Right atrium auricular region (tissue), 2 donors: ENCODE measurements around the gene BNIP3. TPM values are rescaled to one million over a fixed set of nuclear protein-coding genes. Genes with fewer than 3 reads are reported as not detected.

Source experiments
- DNase-seq: peaks from one replicate; pipeline ENCODE4 v3.0.0-alpha.2; 2019; ENCODE audit warnings: low spot score
- H3K27ac ChIP-seq, 2 donors: fragments of 200-600 bp; sonication (generic); 1 replicate in 1 of 2; 2 replicates in 1 of 2; pipeline ENCODE4 v1.5.1; 2016 to 2019
- H3K27me3 ChIP-seq, 2 donors: fragments of 200-600 bp; sonication (generic); one replicate each; pipeline versions ENCODE4 v1.5.1 to v1.6.0; 2017 to 2019
- H3K36me3 ChIP-seq: fragments of 200-600 bp; sonication (generic); one replicate; pipeline ENCODE4 v1.5.1; 2016
- H3K4me1 ChIP-seq, 2 donors: fragments of 200-600 bp; sonication (generic); one replicate each; pipeline versions ENCODE4 v1.5.1 to v1.6.0; 2017 to 2019
- H3K4me3 ChIP-seq, 2 donors: fragments of 200-600 bp; sonication (generic); 1 replicate in 1 of 2; 2 replicates in 1 of 2; pipeline ENCODE4 v1.5.1; 2017 to 2019; ENCODE audit warnings: mild to moderate bottlenecking in 1 of 2, moderate library complexity in 1 of 2
- H3K9me3 ChIP-seq, 2 donors: fragments of 200-600 bp; sonication (generic); one replicate each; pipeline ENCODE4 v1.5.1; 2019
- CTCF ChIP-seq, 2 donors: fragments of 200-600 bp; sonication (generic); IDR thresholded peaks; one replicate each; pipeline ENCODE4 v1.5.1; 2019; ENCODE audit warnings: antibody characterized with exemption in 2 of 2
- total RNA-seq, 2 donors: library from RNA; depleted of rRNA; stranded (reverse); fragments of >200 nt; gene quantifications; one replicate each; pipeline ENCODE4 v1.1.0, GENCODE V29; 2016

Gene BNIP3
- total RNA-seq, 2 donors from 2014 or later, result 187 to 189 TPM

GRCh38 chr10:131946321-131946751, 35.4 kb downstream of the BNIP3 start:
- Histone ChIP-seq H3K4me3 (no peak overlapping the region), H3K27me3 (no peaks in the 10 kb centered on the region), H3K4me1 (no peaks in the 10 kb centered on the region), H3K27ac (no peak overlapping the region), H3K9me3 (no peaks in the 10 kb centered on the region), H3K36me3 (peaks cover 76% of the 10 kb centered on the region)
- TF ChIP-seq CTCF (IDR thresholded peaks at IDR 0.05), result no peak
- DNase-seq, result no peak

GRCh38 chr10:131944976-131945695, 36.6 kb downstream of the BNIP3 start:
- H3K9me3 ChIP-seq, result no peaks in the 10 kb centered on the region
- no peak overlapping the region for H3K27ac ChIP-seq
- TF ChIP-seq CTCF (IDR thresholded peaks at IDR 0.05), result no peak
- no peak for DNase-seq
- H3K4me1 ChIP-seq, result no peaks in the 10 kb centered on the region
- no peaks in the 10 kb centered on the region for H3K27me3 ChIP-seq
- H3K36me3 ChIP-seq, result peaks cover 81% of the 10 kb centered on the region
- no peak overlapping the region for H3K4me3 ChIP-seq

- H3K4me1 ChIP-seq, result no peaks in the 10 kb centered on the region
- no peaks in the 10 kb centered on the region for H3K9me3 ChIP-seq
- no peak overlapping the region for H3K27ac ChIP-seq
- H3K36me3 ChIP-seq, result peaks cover 78% of the 10 kb centered on the region
- H3K4me3 ChIP-seq, result no peak overlapping the region
- no peak for TF ChIP-seq CTCF (IDR thresholded peaks at IDR 0.05)
- DNase-seq, result no peak
- H3K27me3 ChIP-seq, result no peaks in the 10 kb centered on the region
These were observed 37.3 kb downstream of the BNIP3 start for GRCh38 chr10:131944412-131944811.

GRCh38 chr10:131943021-131943814, 38.5 kb downstream of the BNIP3 start:
- no peak for DNase-seq
- Histone ChIP-seq H3K9me3 (no peaks in the 10 kb centered on the region), H3K4me1 (no peaks in the 10 kb centered on the region), H3K27ac (no peak overlapping the region), H3K27me3 (no peaks in the 10 kb centered on the region), H3K36me3 (peaks cover 73% of the 10 kb centered on the region), H3K4me3 (no peak overlapping the region)
- peak in 1 of 2 donors; percentile 50 for TF ChIP-seq CTCF (IDR thresholded peaks at IDR 0.05)

GRCh38 chr10:131942455-131942854, 39.3 kb downstream of the BNIP3 start:
- Histone ChIP-seq H3K9me3 (no peaks in the 10 kb centered on the region), H3K27me3 (no peaks in the 10 kb centered on the region), H3K27ac (no peak overlapping the region), H3K4me3 (no peak overlapping the region), H3K4me1 (no peaks in the 10 kb centered on the region), H3K36me3 (peaks cover 71% of the 10 kb centered on the region)
- no peak for DNase-seq
- no peak for TF ChIP-seq CTCF (IDR thresholded peaks at IDR 0.05)
